ENCODE data around the gene ITPR2.
"Not testable (repeated sequence)": the region's sequence is repeated elsewhere in the genome, so short reads cannot be mapped to it uniquely, and the experiment has no call there.

Gene ITPR2

GRCh38 chr12:26451763-26452162 lies 381.2 kb downstream of the ITPR2 start:
- no peak for DNase-seq (ENCODE audit: low read depth)

GRCh38 chr12:26445909-26446308 lies 387.1 kb downstream of the ITPR2 start:
- DNase-seq (ENCODE audit: low read depth): no peak

- no peak for DNase-seq (ENCODE audit: low read depth)
These were observed 389.7 kb downstream of the ITPR2 start for GRCh38 chr12:26443309-26443708.

GRCh38 chr12:26441434-26441833 lies 391.6 kb downstream of the ITPR2 start:
- DNase-seq (ENCODE audit: low read depth): no peak

DNA sequence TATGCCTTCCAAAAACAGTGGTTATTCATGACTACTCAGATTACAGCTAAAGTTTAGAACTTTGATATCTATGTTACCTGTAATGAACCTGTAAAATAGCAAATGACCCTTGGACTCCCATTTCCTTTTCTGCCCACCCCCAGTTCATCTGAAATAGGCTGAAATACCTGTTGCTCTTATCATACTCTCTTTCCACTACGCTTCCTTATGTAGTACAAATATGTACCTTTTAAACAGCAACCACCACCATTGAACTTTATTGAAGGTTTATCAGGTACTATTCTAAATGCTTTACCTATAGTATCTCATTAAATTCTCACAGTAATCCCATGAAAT lies 398.0 kb downstream of the ITPR2 start:
- no peak for DNase-seq (ENCODE audit: low read depth)

- DNase-seq (ENCODE audit: low read depth): no peak
These were observed 398.5 kb downstream of the ITPR2 start for GRCh38 chr12:26434299-26435068.

DNA sequence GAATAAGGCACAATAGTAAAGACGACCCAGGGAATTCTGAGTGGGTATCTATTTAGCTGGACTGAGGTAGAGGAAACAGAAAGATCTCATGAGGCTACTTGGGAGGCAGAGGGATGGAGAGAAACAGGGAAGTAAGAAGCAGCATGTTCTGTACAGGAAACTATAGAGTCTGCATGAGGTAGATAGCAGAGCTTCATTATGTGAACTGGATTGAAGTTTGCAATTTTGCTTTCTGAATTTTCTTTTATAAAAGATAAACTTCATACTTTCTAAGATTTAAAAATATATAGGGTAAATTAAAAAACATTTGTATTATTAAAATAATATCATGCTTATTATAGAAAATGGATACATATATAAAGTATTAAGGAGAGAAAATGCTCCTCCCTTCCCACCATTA lies 399.3 kb downstream of the ITPR2 start:
- not testable (repeated sequence) for DNase-seq (ENCODE audit: low read depth)

DNA sequence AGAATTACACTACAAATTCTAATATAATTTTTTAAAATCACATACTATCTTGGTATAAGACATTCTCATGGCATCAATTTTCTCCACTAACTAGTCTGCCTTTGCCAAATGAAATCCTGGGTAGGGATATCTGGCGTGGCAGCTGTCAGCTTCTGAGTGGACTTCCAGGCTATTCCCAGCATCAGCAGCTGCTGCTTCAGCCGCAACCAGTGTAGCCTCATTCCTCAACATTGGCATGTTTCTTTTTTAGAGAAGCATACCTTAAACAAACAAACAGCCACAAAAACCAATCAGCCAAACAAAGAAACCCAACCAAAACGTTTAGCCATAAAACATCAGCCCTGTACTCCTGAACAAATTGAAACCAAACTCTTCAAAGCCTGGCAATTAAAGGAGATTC lies 401.8 kb downstream of the ITPR2 start:
- no peak for DNase-seq (ENCODE audit: low read depth)

DNA sequence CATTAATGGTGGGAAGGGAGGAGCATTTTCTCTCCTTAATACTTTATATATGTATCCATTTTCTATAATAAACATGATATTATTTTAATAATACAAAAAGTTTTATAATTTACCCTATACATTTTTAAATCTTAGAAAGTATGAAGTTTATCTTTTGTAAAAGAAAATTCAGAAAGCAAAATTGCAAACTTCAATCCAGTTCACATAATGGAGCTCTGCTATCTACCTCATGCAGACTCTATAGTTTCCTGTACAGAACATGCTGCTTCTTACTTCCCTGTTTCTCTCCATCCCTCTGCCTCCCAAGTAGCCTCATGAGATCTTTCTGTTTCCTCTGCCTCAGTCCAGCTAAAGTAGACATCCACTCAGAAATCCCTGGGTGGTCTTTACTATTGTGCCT lies 402.4 kb downstream of the ITPR2 start:
- not testable (repeated sequence) for DNase-seq (ENCODE audit: low read depth)

GRCh38 chr12:26429070-26429691 lies 403.8 kb downstream of the ITPR2 start:
- no peak for DNase-seq (ENCODE audit: low read depth)

- DNase-seq (ENCODE audit: low read depth): no peak
These were observed 404.6 kb downstream of the ITPR2 start for GRCh38 chr12:26428420-26428819.

DNA sequence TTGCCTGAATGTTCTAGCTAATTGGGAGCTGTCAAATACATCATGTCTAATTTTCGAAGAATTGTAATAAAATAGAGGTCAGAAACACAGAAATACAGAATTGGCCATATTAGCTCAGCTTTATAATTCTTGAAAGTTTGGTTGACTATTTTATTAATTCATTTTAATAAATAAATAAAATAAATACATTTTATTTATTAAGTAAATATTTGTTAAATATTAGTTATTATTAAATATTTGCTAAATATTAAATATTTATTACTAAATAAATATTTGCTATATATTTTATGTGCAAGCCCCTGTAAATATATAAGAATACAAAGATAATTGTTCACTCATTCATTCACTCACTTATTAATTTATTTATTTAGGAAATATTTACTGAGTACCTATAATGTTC lies 406.3 kb downstream of the ITPR2 start:
- DNase-seq (ENCODE audit: low read depth): no peak

- no peak for DNase-seq (ENCODE audit: low read depth)
These were observed 407.3 kb downstream of the ITPR2 start for GRCh38 chr12:26425587-26426260.

- DNase-seq (ENCODE audit: low read depth): no peak
These were observed 410.1 kb downstream of the ITPR2 start for GRCh38 chr12:26422839-26423398.

DNA sequence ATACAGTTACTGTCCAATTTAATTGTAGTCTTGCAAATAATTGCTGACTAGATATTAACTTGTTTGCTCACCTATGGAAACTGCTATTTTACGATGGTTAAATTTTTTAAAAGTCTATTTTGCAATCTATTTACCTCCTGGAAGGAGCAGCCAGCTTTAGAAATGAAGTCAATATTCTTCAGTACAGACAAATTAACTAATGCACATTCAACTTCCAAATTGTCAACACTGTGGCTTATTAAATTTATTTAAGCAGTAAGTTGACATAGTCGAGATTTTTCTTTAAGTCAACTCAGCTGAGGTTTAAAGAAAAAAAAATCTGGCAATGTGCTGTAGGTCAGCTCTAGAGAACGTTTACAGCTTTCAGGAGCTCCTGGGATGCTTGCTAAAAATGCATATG lies 416.4 kb downstream of the ITPR2 start:
- no peak for DNase-seq (ENCODE audit: low read depth)

DNA sequence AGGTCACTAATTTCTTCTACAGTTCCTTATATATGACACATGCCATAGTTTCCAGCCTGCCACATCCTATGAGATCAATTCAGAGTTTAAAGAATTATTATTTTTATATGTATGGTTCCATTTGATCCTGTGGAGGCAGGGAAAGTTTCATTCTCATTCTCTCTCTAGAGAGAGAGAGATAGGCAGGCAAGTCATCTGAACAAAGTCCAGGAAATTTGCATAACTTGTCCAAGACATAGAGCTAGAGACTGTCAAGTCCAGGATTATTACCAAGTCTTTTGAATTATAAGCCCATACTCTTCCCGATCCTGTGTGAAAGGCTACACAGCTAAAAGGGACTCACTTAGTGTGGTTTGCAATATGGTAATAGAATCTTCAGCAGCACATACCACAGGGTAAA lies 422.3 kb downstream of the ITPR2 start:
- DNase-seq (ENCODE audit: low read depth): no peak

- DNase-seq (ENCODE audit: low read depth): no peak
These were observed 426.2 kb downstream of the ITPR2 start for GRCh38 chr12:26406813-26407212.

GRCh38 chr12:26406391-26406790 lies 426.6 kb downstream of the ITPR2 start:
- DNase-seq (ENCODE audit: low read depth): no peak

DNA sequence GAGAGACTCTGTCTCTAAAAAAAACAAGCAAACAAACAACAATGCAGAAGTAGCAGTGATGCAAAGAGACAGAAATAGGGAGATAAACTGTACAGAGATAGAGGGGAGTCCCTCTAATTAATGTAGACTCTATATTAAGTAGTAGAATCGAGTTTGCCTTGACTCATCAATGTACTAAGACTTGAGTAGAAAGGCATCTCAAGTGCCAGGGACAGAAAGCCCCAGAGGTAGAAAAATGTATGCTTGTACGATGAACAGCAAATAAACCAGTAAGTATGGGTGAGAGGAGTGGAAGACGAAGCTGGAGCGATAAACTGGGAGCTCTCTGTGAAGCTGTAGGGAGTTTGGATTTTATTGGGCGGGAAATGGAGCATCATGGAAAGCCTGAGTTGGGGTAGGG lies 429.4 kb downstream of the ITPR2 start:
- DNase-seq (ENCODE audit: low read depth): no peak

GRCh38 chr12:26402648-26403047 lies 430.3 kb downstream of the ITPR2 start:
- DNase-seq (ENCODE audit: low read depth): no peak

- no peak for DNase-seq (ENCODE audit: low read depth)
These were observed 431.1 kb downstream of the ITPR2 start for GRCh38 chr12:26401874-26402273.

GRCh38 chr12:26400627-26401026 lies 432.4 kb downstream of the ITPR2 start:
- DNase-seq (ENCODE audit: low read depth): no peak

DNA sequence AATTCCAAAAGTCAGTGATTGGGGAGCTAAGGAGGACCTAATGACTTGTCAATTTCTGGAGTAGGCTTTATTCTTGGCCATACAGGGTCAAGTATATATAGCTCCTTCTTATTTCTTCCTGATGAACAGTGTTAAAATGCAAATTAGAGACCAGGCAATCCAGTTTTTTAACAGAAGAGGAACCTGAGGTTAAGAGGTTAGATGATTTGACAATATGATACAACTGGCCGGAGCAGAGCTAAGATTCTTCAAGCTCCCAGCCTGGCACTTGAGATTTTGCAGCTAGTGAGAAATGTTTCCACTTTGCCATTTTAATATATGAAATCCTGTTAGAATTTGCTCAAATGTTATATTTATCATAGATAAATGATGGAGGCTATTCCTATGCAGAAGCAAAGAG lies 433.6 kb downstream of the ITPR2 start:
- no peak for DNase-seq (ENCODE audit: low read depth)
